ENCODE measurements around the gene SNTG2.

GRCh38 chr2:1235806-1236205 is 285.2 kb downstream of the SNTG2 start:
- TF ChIP-seq POLR2A (IDR thresholded peaks at IDR 0.05; ENCODE audit: low read length): no peak
- TF ChIP-seq GATA1 (IDR thresholded peaks at IDR 0.05; ENCODE audit: low read depth, low read length): no peak

Data from erythroblast (primary cell).